Ovary (tissue), 9 donors: ENCODE data around the gene HOXB2. TPM values are rescaled to one million over a fixed set of nuclear protein-coding genes. Genes with fewer than 3 reads are reported as not detected.

Source experiments
- DNase-seq, 5 donors: peaks; one replicate each; pipeline ENCODE4 v3.0.0-alpha.2; 2019 to 2020
- H3K27ac ChIP-seq, 2 donors: fragments of 200-600 bp; one replicate each; pipeline versions ENCODE4 v1.5.1 to v1.8.0; 2019 to 2022
- H3K27me3 ChIP-seq: fragments of 200-600 bp; one replicate; pipeline ENCODE4 v1.8.0; 2022
- H3K36me3 ChIP-seq: fragments of 200-600 bp; sonication (generic); one replicate; pipeline ENCODE4 v1.5.1; 2019
- H3K4me1 ChIP-seq: one replicate; pipeline ENCODE4 v1.8.1; 2013; ENCODE audit warnings: mild to moderate bottlenecking, moderate library complexity; ENCODE audit not compliant: insufficient read depth
- H3K4me3 ChIP-seq: fragments of 200-600 bp; sonication (generic); one replicate; pipeline ENCODE4 v1.5.1; 2017
- H3K9me3 ChIP-seq, 2 donors: fragments of 200-600 bp in 1 of 2; sonication (generic) in 1 of 2; one replicate each; pipeline versions ENCODE4 v1.5.1 to v1.8.1; 2013 to 2019; ENCODE audit warnings: mild to moderate bottlenecking in 1 of 2, moderate library complexity in 1 of 2
- EP300 ChIP-seq: sonication (generic); formaldehyde crosslinking; IDR thresholded peaks from one replicate; pipeline ENCODE4 v1.6.1; 2017; ENCODE audit warnings: antibody characterized with exemption
- POLR2A ChIP-seq: fragments of 450-650 bp; IDR thresholded peaks from one replicate; pipeline ENCODE4 v1.6.1; 2017; ENCODE audit warnings: antibody characterized with exemption, mild to moderate bottlenecking, moderate library complexity
- WGBS, 3 donors: extraction: QIAGEN DNeasy Blood & Tissue Kit in 1 of 3; methylation state at CpG; one replicate each; pipeline versions ENCODE4 v1.1.5 to v1.1.7; 2013 to 2017; 5-methylcytosine and 5-hydroxymethylcytosine counted together
- intact Hi-C, 4 donors: fragments of 100-400 bp; cut with DNase I; formaldehyde crosslinking; loops; one replicate each; pipeline versions ENCODE4 v1.11.0 to v1.15.1; 2022 to 2023
- polyA plus RNA-seq, 2 donors: library from polyadenylated mRNA; stranded (reverse); fragments of 200-250 nt in 1 of 2; fragments of 350-450 nt in 1 of 2; fragmentation: Illumina TruSeq in 1 of 2; extraction: RNeasy Lipid Tissue Mini Kit (QIAGEN cat#74804) in 1 of 2; gene quantifications; one replicate each; pipeline ENCODE4 v1.2.3, GENCODE V29; 2013 to 2014
- total RNA-seq, 7 donors: library from RNA; depleted of rRNA in 2 of 7; stranded (reverse); fragments of >200 nt in 2 of 7; fragmentation: NEBNext Ultra II Directional in 3 of 7; extraction: Animal tissue kit (Norgen Biotek cat#: 25700) in 3 of 7; gene quantifications; one replicate each; pipeline versions ENCODE4 v1.1.0 to v1.2.4, GENCODE V29; 2016 to 2023
- TF ChIP-seq, protein P1 (sequence below), 3 donors: fragments of 450-650 bp in 2 of 3; fragments of 200-600 bp in 1 of 3; IDR thresholded peaks; one replicate each; pipeline versions ENCODE4 v1.5.1 to v1.8.0; 2016 to 2022; ENCODE audit warnings: antibody characterized with exemption in 3 of 3, mild to moderate bottlenecking in 1 of 3
- donor health status: DM: no; HTN: no; CAD: no; lungs with moderate emphysema.
- donor health status: DM: no; HTN: no; CAD: no.
- donor health status: Bipolar disorder and iron deficiency.
- donor health status: DM: yes; HTN: yes; CAD: no.
- donor health status: DM: no; HTN: no; CAD: no.
- donor health status: DM: yes; HTN: yes; CAD: no.

Gene HOXB2
- total and polyA plus RNA-seq, 9 donors: 1.2 to 24.5 (median 7.0) TPM

DNA sequence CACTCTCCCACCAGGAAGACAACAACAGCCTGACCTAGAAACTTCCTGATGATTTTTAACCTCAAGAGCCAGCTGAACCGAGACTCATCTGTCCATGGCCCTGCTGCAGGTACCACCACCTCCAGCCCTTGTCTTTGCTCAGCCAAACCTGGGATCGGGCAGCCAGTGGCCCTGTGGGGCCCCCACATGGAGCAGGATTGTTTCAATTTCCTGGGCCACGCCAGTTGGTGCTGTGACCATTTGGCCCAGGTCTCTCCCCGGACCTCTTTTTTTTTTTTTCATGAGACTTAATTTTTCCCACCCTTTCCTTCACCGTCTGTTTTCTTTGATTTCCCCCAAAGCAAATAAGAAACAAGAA is 8.3 kb upstream of the HOXB2 start:
- DNase-seq: no peak
- Histone ChIP-seq H3K27me3 (peaks cover 3% of the 10 kb centered on the region), H3K9me3 (peaks cover 0 to 4% of the 10 kb centered on the region in 2 donors), H3K27ac (no peak overlapping the region), H3K4me3 (no peak overlapping the region), H3K4me1 (no peaks in the 10 kb centered on the region), H3K36me3 (no peaks in the 10 kb centered on the region)
- intact Hi-C loops: no loop called here
- TF ChIP-seq POLR2A: no peak
- TF ChIP-seq, protein P1, sequence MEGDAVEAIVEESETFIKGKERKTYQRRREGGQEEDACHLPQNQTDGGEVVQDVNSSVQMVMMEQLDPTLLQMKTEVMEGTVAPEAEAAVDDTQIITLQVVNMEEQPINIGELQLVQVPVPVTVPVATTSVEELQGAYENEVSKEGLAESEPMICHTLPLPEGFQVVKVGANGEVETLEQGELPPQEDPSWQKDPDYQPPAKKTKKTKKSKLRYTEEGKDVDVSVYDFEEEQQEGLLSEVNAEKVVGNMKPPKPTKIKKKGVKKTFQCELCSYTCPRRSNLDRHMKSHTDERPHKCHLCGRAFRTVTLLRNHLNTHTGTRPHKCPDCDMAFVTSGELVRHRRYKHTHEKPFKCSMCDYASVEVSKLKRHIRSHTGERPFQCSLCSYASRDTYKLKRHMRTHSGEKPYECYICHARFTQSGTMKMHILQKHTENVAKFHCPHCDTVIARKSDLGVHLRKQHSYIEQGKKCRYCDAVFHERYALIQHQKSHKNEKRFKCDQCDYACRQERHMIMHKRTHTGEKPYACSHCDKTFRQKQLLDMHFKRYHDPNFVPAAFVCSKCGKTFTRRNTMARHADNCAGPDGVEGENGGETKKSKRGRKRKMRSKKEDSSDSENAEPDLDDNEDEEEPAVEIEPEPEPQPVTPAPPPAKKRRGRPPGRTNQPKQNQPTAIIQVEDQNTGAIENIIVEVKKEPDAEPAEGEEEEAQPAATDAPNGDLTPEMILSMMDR (IDR thresholded peaks at IDR 0.05): no peak
- TF ChIP-seq EP300: no peak
- WGBS, 3 donors: 62 to 82% (median 66%) methylated on average over 5 of the region's 5 CpGs

DNA sequence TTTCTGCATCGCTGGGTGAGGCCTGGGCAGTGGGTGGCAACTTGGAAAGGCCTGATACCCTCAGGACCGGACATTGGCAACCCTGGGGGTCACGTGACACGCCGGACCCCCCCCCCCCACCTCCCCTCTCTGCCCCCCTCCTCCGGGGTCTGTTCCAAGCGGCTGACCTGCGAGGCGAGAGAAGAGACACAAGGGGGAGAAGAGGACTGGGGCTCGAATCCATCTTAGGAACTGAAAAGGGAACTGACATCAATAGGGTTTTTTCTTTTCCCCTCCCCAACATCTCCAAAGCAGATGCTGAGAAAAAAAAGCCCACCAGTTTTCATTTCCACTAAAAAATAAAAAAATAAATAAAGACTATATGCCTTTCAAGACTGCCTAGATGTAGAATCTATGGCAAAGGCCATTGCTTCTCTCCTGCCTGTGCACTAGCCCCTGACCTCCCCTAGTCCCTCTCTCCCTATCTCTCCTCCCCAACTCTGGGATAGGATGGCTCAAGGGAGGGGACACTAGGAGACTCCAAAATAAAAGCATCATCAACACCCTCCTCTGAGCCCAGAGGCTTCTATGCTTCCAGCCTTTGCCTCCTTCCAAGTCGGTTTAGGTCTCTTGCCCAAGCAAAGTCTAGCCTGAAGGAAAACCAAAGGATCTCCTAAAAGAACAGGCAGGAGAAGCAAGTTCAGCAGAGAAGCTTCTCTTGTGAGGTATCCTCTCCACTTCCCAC is 7.7 kb upstream of the HOXB2 start:
- no peak for DNase-seq
- WGBS, 3 donors: 23 to 44% (median 27%) methylated on average over 11 of the region's 11 CpGs
- H3K4me1 ChIP-seq: no peaks in the 10 kb centered on the region

DNA sequence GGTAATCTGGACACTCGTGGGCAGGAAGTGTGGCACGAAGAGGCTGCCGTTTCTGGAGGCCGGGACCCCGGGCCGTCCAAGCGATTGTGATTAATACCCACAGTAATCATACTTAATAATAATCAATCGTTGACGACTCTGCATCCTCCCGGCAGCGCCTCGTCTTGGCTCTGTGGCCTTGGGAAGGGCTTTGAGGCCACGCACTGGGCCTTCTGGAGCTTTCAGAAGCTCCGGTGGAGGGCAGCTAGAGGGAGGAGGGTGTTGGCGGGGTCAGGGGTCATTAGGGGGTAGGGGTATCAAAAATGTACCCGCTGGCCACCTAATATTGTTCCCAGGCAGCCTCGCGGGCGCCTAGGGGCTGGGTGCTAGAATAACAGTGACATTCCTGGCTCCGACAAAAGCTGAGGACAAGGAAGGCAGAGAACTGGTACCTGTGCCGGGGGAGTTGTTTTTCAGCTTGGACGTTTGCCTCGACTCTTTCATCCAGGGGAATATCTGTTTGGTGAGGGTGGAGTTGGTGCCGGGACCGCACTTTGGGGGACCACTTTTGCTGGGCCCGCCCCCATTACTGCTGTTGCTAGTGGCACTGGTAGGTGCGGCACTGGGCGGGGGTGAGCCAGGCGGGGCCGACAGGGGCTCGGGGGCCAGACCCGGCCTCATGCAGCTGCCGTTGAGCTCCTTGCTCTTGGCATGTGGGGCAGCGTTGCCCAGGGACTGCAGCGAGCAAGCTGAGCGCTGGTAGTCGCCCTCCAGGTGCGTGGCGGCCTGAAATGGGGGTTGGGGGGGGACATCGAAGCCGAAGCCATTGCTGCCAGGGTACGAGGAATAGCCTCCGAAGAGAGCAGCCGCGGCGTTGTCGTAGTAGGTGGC is 6.9 kb upstream of the HOXB2 start:
- WGBS, 3 donors: 31 to 63% (median 36%) methylated on average over 47 of the region's 47 CpGs
- no peak for TF ChIP-seq POLR2A
- TF ChIP-seq, protein P1 (IDR thresholded peaks at IDR 0.05): no peak
- no peak for TF ChIP-seq EP300
- peaks cover 0 to 4% of the 10 kb centered on the region in 2 donors for H3K9me3 ChIP-seq
- intact Hi-C loops: no loop called here
- H3K4me1 ChIP-seq: no peaks in the 10 kb centered on the region
- H3K36me3 ChIP-seq: no peaks in the 10 kb centered on the region
- H3K4me3 ChIP-seq: no peak overlapping the region
- peaks cover 3% of the 10 kb centered on the region for H3K27me3 ChIP-seq
- H3K27ac ChIP-seq: no peak overlapping the region
- no peak for DNase-seq

More for the DNA sequence above, 7.7 kb upstream of the HOXB2 start:
- intact Hi-C loops: no loop called here
- Histone ChIP-seq H3K4me3 (no peak overlapping the region), H3K36me3 (no peaks in the 10 kb centered on the region), H3K9me3 (peaks cover 0 to 4% of the 10 kb centered on the region in 2 donors), H3K27me3 (peaks cover 3% of the 10 kb centered on the region), H3K27ac (no peak overlapping the region)
- TF ChIP-seq EP300 (no peak), POLR2A (no peak)
- TF ChIP-seq, protein P1 (IDR thresholded peaks at IDR 0.05): no peak

DNA sequence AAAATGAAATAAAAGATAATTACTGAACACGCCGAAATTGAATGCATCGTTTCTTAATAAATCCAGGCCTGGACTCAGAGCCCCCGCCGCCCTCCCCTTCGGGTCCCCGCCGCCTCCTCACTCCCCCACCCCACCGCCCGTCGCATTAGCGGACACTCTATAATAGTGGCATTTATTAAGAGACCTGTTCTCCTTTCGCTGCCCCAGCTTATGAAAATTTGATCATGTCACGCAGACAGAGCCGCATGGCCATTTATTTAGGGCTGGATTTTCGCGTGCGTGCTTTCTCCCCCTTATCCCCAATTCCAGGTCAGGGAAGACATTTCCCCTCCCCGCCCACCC is 6.3 kb upstream of the HOXB2 start:
- Histone ChIP-seq H3K4me1 (no peaks in the 10 kb centered on the region), H3K36me3 (no peaks in the 10 kb centered on the region), H3K27me3 (peaks cover 3% of the 10 kb centered on the region), H3K9me3 (peaks cover 0 to 4% of the 10 kb centered on the region in 2 donors), H3K27ac (no peak overlapping the region), H3K4me3 (no peak overlapping the region)
- intact Hi-C loops: no loop called here
- TF ChIP-seq POLR2A (no peak), EP300 (no peak)
- TF ChIP-seq, protein P1 (IDR thresholded peaks at IDR 0.05): no peak
- no peak for DNase-seq
- WGBS, 3 donors: 22 to 51% (median 24%) methylated on average over 19 of the region's 19 CpGs
